Measurements from ENCODE around the gene BABAM1.

BABAM1 gene

GRCh38 chr19:17304386-17305215 lies 37.4 kb downstream of the BABAM1 start:
- DNase-seq, result no peak

DNA sequence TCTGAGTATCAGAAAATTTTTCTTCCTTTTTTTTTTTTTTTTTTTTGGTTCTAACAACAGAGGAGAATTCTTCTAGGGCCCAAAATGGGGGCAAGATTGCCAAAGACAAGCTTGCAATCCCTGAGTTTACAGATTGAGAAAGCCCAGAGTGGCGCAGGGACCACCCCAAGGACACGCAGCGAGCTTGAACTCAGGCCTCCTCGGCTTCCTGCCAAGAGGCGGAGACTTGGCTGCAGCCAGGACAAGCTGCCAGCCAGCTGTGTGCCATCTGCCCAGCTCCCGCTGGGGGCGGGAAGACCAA lies 37.9 kb downstream of the BABAM1 start:
- no peak for DNase-seq

- peak; percentile 100 for DNase-seq
These were observed 38.5 kb downstream of the BABAM1 start, which contains the start of gene MRPL34 for GRCh38 chr19:17305517-17306284. MRPL34 (plus strand) TSS chr19:17305872; CDS start chr19:17305893, 21 bp downstream.

- DNase-seq, result no peak
These were observed 39.1 kb downstream of the BABAM1 start for GRCh38 chr19:17306285-17306714.

- DNase-seq, result no peak
These were observed 40.7 kb downstream of the BABAM1 start for GRCh38 chr19:17307876-17308377.

DNA sequence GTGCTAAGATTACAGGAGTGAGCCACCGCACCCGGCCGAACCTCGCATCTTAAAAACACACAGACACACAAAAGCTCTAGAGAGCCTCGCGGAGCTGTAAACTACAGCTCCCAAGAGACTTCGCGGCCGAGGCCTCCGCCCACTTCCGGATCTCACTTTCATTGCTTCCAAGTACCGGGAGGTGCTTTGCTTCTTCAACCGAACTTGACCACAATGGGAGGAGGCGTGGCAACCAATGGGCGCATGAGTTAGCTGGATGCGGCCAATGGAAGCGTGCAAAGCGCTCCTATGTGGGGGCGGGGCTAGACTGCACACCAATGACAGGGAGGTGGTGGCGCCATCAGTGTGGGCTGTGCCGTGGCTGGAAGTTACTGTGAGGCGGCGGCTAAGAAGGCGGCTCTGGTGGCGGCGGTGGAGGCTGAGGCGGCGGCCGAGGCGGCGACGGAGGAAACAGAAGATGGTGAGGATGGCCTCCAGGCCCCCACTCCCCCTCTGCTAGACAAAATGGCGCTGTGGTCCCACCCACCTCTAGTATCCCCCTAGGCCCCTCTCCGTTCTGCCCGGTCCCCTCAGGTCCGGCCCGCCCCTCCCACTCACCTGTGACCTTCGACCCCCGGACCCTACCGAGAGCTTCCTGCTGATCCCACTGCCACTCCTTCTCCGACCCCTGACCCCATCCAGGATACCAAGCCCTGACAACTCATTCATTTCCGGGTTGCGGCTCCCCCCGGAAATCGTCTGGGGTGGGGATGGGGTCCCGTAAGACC lies 42.1 kb downstream of the BABAM1 start, which contains the start of gene DDA1:
TSS of gene DDA1 (plus strand) at position 366 of the 767 bp plus-strand sequence. CDS start at position 458, 92 bp downstream.
- DNase-seq, result peak; percentile 99

DNA sequence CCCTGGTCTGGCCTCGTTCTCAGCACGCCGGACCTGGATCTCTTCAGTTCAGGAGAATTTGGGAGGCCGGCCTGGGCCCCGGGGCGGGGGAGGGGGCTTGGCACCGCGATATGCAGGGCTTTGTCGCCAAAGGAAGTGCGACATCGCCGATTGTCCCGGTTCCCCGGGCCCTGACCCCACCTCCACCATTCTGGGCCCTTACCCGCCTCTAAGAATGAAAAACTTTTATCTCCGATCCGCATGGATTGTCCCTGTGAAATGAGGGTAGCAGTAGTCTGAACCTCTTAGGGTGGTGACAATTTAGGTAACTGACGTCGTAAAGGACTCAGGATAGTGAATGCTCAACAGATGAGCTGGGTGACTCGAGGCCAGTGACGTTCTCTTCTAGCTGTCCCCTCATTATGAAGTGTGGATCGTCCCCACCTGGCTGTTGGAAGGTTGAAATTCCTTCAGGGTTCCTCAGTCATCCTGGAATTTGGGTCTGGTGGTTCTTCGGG lies 42.8 kb downstream of the BABAM1 start:
- no peak for DNase-seq

- no peak for DNase-seq
These were observed 44.4 kb downstream of the BABAM1 start for GRCh38 chr19:17311455-17312188.

GRCh38 chr19:17312189-17313113 lies 45.2 kb downstream of the BABAM1 start:
- DNase-seq, result no peak

DNA sequence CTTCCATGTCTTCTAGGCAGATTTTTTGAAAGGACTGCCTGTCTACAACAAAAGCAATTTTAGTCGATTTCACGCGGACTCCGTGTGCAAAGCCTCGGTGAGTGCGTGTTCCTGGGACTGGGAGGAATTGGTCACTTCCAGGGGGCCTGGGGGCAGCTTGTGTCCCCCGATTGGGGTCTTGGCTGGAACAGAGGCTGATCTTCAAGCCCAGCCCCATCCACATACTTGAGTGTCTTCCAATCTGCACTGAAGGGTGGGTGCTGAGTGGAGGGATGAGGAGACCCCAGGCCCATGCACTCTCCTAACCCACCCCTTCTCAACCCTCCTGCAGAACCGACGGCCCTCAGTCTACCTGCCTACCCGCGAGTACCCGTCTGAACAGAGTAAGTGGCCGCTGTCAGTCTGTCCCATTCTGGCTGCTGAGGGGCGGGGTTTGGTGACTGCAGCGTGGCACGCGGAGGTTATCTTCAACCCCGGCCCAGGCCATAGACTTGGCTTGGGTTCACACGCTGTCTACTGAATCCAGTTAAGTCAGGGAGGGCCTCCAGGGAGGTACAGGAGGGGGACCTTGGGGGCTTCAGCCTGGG lies 46.9 kb downstream of the BABAM1 start:
- no peak for DNase-seq

DNA sequence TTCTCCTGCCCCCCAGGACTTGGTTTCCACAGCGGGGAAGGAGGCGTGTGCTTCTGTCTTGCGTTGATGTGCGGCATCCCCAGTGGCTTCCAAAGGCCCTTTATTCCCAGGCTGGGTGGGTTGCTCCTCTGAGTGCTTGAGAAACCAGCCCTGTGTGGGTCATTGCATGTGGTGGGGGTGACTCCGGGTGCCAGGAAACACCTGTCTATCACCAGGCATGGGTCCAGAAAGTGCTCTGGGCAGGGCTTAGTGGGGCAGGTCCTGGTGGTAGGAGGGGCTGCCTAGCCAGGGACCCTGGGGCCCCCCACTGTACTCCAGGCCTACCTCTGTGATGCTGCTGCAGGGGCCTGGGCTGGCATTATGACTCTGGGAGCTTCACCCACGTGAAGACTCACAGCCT lies 51.7 kb downstream of the BABAM1 start:
- DNase-seq, result no peak

- DNase-seq, result no peak
These were observed 52.4 kb downstream of the BABAM1 start for GRCh38 chr19:17319473-17320238.

DNA sequence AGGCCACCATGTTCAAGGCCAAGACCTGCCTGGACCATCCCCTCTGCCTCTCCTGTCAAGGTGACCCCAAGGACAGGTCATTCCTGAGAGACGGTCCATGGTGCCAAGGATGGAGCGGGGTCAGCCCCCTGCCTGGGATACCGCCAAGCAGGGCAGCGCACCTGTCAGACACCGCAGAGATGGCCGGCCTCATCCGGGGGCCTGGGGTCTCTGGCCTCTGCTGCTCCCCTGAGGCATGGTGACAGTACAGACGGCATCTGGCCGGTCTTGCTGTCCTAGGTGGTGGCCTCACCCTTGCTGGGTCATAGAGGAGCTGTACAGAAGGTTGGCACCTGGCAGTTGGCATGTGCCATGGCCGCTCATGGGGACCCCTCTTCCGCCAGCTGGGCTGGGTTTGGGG lies 53.2 kb downstream of the BABAM1 start:
- no peak for DNase-seq

- DNase-seq, result no peak
These were observed 54.6 kb downstream of the BABAM1 start for GRCh38 chr19:17321655-17322489.

DNA sequence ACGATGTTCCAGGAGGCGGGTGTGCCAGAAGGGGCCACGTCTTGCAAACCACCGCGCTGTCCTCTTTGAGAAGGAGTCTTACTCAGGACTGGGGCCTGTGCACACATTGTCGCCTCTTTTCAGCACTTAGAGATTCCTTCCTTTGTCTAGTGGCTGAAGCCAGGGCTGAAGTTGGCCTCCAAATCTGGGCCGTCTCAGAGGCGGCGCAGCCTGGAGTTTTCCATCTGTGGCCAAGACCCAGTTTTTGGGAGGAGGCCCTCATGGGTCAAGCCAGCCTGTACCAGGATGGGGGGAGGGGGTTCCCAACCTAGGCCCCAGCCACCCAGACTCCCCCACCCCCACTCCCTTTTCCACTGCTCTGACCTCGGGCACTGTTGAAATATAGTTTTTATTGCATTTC lies 55.6 kb downstream of the BABAM1 start:
- no peak for DNase-seq

GRCh38 chr19:17323300-17323963 lies 56.2 kb downstream of the BABAM1 start:
- no peak for DNase-seq

- DNase-seq, result no peak
These were observed 56.7 kb downstream of the BABAM1 start for GRCh38 chr19:17323964-17324332.

GRCh38 chr19:17324357-17325114 lies 57.3 kb downstream of the BABAM1 start:
- no peak for DNase-seq

Measured in NCI-H2171 (cell line).